ENCODE measurements around the gene TFG.

GRCh38 chr3:100693225-100693624 lies 16.1 kb upstream of the TFG start:
- TF ChIP-seq CTCF (conservative IDR thresholded peaks at IDR 0.05) (no peak), EZH2 (IDR thresholded peaks at IDR 0.05; ENCODE audit: low read depth) (no peak)

Data from PC-9 (cell line).